ENCODE measurements around the gene NFYA.

Gene NFYA

DNA sequence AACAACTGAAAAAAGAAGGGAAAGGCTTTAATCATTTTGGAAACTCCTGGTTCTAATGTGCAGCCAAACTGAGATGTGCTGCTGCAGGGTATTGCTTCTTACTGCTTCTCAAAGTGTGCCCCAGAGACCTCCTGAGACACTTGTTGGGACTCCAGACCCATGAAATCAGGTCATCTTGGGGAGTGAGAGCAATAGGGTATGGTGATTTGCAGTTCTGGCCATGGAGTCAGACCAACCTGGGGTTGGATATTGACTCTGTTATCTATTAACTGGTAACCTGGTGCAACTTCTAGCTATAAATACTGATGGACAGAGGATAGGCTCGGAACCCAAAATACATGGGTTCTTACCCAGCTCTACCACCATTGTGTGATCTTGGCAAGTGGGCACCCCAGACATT, 26.7 kb upstream of the NFYA start:
- no peak for DNase-seq (ENCODE audit: low read depth in 1 of 2, low spot score in 1 of 2)

DNA sequence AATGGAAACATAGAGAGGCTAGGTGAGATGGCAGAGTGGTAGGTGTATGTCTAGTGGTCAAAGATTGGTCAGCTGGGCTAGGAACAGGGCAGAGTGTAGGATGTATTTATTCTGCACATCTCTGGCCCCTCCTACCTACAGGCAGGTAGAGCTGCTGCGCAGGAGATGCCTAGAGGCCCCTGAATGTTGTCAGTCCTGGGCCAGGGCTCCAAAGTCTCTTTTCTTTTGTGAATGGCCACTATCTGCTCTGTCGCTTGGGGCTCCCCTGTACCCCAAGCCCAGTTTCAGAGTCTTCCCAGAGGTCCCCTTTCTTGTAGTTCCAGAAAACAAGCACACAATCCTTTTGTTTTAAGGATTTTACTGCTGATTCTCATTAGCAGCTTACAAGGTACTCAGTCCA, 25.5 kb upstream of the NFYA start:
- DNase-seq (ENCODE audit: low read depth in 1 of 2, low spot score in 1 of 2): no peak

DNA sequence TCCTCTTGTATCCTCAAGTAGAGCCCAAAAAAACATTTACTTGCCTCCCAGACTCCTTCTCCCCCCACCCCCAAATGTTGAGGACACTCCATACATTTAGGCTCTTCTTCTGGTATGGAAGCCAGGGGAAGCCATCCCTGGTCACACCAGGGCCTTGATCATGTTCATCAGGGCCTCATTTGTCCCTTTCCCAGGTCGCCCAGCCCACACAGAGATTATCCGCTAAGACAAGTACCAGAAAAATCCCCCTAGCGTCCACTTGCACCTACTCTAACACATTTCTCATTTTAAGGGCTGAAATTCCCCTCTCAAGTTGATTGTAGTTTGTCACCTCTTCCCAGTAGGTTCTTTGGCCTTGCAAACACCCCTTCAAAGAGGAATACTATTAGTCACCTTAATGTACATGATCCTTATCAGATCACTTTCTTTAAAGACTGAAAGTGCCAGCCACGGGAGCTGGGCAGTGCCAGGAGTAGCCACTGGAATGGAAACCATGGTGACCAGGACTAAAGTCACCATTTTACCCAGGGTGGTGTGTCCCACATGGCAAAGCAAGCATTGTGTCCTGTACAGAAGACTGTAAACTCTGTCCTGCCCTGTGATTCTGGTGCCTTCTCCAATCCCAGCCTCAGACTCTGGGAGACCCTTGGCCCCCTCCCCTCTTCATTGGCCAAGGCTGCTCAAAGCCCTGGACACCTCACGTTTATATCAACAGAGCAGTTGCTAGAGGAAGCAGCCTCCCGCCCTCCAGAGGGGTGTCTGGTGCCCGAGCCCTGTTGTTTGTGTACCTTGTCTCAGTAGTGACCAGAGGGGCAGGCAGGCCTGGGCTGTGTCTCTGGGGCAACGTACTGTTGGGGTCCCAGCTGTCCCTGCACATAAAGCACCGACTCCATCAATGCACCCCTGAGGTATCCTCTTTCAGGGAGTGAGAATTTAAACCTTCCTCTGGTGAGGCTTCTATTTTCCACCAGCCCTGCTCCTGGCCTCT, 24.7 kb upstream of the NFYA start:
- no peak for DNase-seq (ENCODE audit: low read depth in 1 of 2, low spot score in 1 of 2)

- no peak for DNase-seq (ENCODE audit: low read depth in 1 of 2, low spot score in 1 of 2)
Observed at GRCh38 chr6:41049521-41049920, 23.3 kb upstream of the NFYA start.

- DNase-seq (ENCODE audit: low read depth in 1 of 2, low spot score in 1 of 2): no peak
Observed at GRCh38 chr6:41049955-41050354, 22.8 kb upstream of the NFYA start.

GRCh38 chr6:41050536-41050935, 22.2 kb upstream of the NFYA start:
- no peak for DNase-seq (ENCODE audit: low read depth in 1 of 2, low spot score in 1 of 2)

DNA sequence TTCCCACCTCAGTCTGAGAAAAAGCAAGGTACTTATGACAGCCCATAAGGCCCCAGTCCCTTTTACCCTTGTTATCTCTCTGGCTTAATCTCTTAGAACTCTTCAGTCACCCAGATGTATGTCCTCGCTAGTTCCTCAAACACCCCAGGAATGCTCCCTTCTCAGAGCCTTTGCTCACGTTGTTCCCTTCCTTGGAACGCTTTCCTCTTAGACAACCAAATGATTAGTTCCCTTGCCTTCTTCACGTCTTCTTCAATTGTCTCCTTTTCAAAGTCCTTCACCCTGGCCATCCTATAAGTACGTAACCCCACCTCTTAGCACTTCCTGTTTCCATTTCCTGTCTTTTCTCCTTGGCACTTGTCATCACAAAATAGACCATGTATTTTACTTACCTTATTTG, 20.9 kb upstream of the NFYA start:
- DNase-seq (ENCODE audit: low read depth in 1 of 2, low spot score in 1 of 2): no peak

DNA sequence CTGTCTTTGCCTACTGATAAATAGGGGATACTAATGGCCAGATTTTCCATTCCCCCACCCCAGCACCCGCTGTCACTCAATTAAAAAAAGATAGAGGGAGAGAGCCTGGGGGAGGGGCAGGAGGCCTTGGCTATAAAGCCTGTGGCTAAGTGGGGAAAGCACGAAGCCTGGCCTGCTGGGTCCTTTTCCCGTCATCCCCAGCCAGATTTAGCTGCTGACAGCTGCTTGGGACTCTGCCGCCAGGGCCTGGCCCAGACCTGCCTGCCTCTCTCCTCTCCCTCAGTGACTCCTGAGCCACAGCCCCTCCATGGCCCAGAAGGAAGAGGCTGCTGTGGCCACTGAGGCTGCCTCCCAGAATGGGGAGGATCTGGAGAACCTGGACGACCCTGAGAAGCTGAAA, 19.7 kb upstream of the NFYA start, which contains the start of gene APOBEC2:
TSS of gene APOBEC2 (plus strand) at position 162 of the 400 bp plus-strand sequence. CDS start at position 308, 146 bp downstream.
- no peak for DNase-seq (ENCODE audit: low read depth in 1 of 2, low spot score in 1 of 2)

- no peak for DNase-seq (ENCODE audit: low read depth in 1 of 2, low spot score in 1 of 2)
Observed at GRCh38 chr6:41054511-41054910, 18.3 kb upstream of the NFYA start.

- no peak for DNase-seq (ENCODE audit: low read depth in 1 of 2, low spot score in 1 of 2)
Observed at GRCh38 chr6:41055149-41055548, 17.6 kb upstream of the NFYA start.

DNA sequence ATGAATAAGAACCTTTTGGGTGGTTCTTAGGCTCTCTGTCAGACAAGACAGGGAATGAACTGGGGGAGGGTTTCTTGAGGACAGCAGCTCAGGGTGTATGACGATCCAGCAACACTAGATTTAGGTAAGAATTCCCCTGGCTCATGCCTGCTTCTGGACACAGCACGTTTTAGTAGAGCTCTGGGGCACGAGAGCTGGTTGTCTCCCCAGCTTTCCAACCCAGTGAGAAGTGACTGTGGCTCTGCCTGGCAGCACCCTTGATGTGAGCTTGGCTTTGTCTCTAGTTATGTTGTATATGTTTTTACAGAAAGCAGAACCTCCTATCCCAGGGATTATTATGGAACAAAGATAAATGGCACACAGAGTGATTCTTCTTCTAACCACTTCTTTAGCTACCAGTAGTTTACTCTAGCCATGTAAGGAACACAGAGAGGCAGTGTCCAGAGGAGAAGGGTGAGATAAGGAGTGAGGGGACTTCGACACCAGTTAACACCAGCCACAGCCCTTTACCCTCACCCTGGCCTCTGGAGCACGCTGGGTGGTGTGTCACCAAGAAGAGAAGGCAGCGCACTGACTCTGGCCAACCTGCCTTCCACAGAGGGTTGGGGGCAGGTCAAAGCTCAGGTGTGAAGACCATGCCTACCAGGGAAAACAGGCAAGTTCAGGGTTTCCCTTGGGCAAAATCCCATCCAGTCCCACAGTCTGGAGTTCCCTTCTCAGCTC, 15.8 kb upstream of the NFYA start:
- DNase-seq (ENCODE audit: low read depth in 1 of 2, low spot score in 1 of 2): no peak

DNA sequence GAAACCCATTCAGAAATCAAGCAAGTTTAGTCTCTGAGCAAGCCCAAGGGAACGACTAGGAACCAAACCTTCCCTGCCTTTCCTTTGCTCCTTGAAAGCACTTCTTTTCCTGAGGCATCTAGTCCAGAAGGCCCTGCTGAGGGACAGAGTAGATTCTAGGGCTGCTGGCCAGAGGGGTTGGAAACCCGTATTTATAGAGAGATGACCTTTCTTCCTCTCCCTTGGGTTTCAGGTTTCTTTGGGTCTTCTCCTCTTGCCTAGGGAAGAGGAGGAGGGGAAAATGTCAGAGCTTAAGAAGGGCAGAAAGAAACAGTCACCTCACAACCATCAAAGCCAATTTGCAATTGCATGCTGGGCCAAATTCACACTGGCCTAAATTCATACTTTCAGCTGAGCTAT, 14.0 kb upstream of the NFYA start:
- DNase-seq (ENCODE audit: low read depth in 1 of 2, low spot score in 1 of 2): no peak

DNA sequence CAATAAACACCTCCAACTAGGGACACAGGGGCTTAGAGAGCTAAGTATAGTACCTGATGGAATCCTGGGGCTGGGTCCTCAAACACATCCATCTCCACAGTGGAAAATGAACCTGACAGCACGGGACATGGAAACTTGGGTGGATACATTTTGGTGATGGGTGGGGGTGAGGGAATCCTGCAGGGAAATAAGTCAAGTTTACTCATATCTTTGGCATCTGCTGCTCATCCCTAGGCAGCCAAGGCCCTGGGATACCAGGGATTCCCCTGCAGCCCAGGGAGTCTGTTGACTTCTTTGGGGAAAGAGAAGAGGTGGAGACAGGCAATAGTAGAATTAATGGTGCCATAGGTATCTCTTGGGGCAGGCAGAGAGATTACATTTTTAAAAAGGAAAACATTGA, 13.2 kb upstream of the NFYA start:
- DNase-seq (ENCODE audit: low read depth in 1 of 2, low spot score in 1 of 2): no peak

DNA sequence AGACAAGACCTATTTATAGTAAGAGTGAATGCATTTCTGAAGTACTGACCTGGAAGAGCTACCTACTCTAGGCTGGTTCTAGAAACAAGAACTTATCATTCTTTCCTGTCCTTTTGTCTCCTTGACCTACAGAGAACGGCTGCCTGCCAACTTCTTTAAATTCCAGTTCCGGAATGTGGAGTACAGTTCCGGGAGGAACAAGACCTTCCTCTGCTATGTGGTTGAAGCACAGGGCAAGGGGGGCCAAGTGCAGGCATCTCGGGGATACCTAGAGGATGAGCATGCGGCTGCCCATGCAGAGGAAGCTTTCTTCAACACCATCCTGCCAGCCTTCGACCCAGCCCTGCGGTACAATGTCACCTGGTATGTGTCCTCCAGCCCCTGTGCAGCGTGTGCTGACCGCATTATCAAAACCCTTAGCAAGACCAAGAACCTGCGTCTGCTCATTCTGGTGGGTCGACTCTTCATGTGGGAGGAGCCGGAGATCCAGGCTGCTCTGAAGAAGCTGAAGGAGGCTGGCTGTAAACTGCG, 11.5 kb upstream of the NFYA start:
- DNase-seq (ENCODE audit: low read depth in 1 of 2, low spot score in 1 of 2): no peak

- DNase-seq (ENCODE audit: low read depth in 1 of 2, low spot score in 1 of 2): no peak
Observed at GRCh38 chr6:41062056-41062455, 10.7 kb upstream of the NFYA start.

DNA sequence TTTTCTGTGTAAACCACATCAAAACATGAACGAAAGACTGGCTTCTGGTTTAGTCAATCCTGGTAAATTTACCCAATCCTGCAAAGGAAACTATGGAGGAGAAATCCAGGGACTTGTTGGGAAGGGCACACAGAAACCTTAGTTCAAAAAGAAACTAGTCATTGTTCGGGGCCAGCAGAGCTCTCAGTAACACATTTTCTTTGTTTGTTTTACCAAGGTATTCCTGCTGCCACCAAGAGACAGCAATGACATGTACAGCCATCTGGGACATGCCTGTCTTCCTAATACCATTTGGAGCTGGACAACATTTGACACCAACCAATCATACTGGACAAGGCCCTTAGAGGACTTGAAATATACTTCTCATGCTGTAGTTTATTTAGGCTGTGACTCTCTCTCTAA, 8.9 kb upstream of the NFYA start:
- DNase-seq (ENCODE audit: low read depth in 1 of 2, low spot score in 1 of 2): no peak

DNA sequence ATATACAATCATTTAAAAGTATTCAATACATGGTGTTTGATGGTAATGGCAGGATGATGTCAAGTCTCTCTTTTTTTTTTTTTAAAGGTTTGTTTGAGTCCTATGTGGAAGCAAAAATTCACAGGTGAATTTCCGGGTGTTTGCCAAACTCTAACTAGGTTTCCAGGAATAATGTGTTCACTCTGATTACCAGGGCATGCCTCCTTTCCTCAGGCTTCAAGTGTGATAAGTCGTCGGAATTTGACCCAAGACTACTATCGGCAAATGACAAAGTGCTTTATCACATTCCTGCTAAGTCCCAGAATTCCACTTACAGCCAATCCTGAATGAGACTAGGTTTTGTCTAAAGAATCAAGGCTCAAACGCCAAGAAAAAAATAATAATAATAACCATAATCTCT, 7.9 kb upstream of the NFYA start:
- no peak for DNase-seq (ENCODE audit: low read depth in 1 of 2, low spot score in 1 of 2)

GRCh38 chr6:41065550-41066026, 7.2 kb upstream of the NFYA start:
- no peak for DNase-seq (ENCODE audit: low read depth in 1 of 2, low spot score in 1 of 2)

- DNase-seq (ENCODE audit: low read depth in 1 of 2, low spot score in 1 of 2): peak; percentile 22 to 31
Observed at GRCh38 chr6:41066867-41067304, 5.9 kb upstream of the NFYA start.

DNA sequence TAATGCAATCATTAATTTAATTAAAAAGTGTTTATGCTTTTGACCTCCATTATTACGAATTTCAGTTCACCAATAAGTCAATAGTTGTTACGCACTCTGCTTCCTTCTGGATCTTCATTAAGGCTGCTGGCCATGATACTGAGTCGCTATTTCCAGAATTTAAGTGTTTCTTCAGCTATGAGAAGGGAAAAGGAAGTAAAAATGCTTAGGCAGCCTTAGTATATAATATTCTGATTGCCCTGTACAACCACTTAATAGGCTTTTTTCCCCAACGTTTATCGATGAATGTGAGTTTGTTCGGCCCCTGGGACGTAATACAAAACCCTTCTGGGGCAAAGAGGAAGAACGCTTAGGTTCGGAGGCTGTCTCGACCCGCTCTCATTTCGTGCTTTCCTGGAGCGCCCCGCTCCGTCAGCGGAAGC, 1.3 kb upstream of the NFYA start:
- DNase-seq (ENCODE audit: low read depth in 1 of 2, low spot score in 1 of 2): peak in 1 of 2 donors; percentile 50

- peak; percentile 99 to 100 for DNase-seq (ENCODE audit: low read depth in 1 of 2, low spot score in 1 of 2)
Observed at GRCh38 chr6:41071923-41072835, 595 bp upstream of the NFYA start, which contains the start of gene OARD1. Gene OARD1 (minus strand): TSS chr6:41072356. CDS start chr6:41071634, 722 bp downstream.
